ENCODE data around the gene RBMS3.

Gene RBMS3

GRCh38 chr3:29700256-29700655, 419.4 kb downstream of the RBMS3 start:
- H3K4me3 ChIP-seq (replicated peaks; ENCODE audit: low read depth, low read length) = no peak overlapping the region
- TF ChIP-seq, protein P1, sequence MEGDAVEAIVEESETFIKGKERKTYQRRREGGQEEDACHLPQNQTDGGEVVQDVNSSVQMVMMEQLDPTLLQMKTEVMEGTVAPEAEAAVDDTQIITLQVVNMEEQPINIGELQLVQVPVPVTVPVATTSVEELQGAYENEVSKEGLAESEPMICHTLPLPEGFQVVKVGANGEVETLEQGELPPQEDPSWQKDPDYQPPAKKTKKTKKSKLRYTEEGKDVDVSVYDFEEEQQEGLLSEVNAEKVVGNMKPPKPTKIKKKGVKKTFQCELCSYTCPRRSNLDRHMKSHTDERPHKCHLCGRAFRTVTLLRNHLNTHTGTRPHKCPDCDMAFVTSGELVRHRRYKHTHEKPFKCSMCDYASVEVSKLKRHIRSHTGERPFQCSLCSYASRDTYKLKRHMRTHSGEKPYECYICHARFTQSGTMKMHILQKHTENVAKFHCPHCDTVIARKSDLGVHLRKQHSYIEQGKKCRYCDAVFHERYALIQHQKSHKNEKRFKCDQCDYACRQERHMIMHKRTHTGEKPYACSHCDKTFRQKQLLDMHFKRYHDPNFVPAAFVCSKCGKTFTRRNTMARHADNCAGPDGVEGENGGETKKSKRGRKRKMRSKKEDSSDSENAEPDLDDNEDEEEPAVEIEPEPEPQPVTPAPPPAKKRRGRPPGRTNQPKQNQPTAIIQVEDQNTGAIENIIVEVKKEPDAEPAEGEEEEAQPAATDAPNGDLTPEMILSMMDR (IDR thresholded peaks at IDR 0.05; ENCODE audit: low read depth, low read length, missing control alignments) = no peak
- no peak for DNase-seq (ENCODE audit: extremely low read depth, low read depth)

GRCh38 chr3:29701326-29701983, 420.6 kb downstream of the RBMS3 start:
- TF ChIP-seq, protein P1 (IDR thresholded peaks at IDR 0.05; ENCODE audit: low read depth, low read length, missing control alignments) = no peak
- H3K4me3 ChIP-seq (replicated peaks; ENCODE audit: low read depth, low read length) = no peak overlapping the region
- no peak for DNase-seq (ENCODE audit: extremely low read depth, low read depth)

DNA sequence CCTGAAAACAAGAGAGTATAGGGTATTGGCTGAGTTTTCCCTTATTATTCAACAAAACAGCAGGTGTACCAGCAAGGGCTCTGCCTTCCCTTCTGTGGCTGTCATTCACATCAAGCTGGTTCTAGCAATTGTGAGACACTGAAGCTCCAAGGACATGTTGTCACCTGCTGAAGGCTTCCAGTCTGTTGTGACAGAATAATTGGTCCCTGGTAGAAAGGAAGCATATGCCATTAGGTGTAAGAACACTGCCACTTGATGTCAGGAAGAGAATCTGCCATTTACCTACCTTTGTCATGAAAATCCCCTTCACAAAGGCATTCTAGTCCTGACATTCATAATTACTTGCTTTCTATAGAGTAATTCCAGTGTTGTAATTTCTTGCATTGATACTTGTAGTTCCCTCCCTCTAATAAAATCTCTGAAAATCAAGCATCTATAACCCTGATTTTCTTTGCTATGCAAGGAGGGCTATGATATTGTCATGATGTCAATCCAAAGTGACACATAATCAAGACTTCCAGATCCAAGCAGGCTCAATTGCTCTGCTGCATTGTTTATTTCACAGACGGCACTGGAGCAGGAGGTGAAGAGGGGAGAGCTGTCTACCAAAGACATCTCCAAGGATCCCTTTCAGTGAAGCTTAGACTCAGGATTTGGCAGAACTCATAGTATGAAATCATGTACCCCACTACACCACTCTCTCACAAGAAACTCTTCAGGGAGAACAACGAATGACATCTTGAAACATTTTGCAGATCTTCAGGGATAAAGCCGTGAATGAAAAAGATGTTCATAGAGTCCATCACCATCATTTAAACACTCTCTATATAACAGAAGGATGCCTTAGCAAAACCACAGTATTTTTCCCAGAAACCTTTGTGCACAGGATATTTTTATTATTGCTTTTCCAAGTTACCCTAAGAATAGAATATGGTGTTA, 425.3 kb downstream of the RBMS3 start:
- DNase-seq (ENCODE audit: extremely low read depth, low read depth) = no peak
- no peak overlapping the region for H3K4me3 ChIP-seq (replicated peaks; ENCODE audit: low read depth, low read length)
- TF ChIP-seq, protein P1 (IDR thresholded peaks at IDR 0.05; ENCODE audit: low read depth, low read length, missing control alignments) = no peak

GRCh38 chr3:29708884-29709283, 428.0 kb downstream of the RBMS3 start:
- no peak for DNase-seq (ENCODE audit: extremely low read depth, low read depth)
- no peak overlapping the region for H3K4me3 ChIP-seq (replicated peaks; ENCODE audit: low read depth, low read length)
- TF ChIP-seq, protein P1 (IDR thresholded peaks at IDR 0.05; ENCODE audit: low read depth, low read length, missing control alignments) = no peak

DNA sequence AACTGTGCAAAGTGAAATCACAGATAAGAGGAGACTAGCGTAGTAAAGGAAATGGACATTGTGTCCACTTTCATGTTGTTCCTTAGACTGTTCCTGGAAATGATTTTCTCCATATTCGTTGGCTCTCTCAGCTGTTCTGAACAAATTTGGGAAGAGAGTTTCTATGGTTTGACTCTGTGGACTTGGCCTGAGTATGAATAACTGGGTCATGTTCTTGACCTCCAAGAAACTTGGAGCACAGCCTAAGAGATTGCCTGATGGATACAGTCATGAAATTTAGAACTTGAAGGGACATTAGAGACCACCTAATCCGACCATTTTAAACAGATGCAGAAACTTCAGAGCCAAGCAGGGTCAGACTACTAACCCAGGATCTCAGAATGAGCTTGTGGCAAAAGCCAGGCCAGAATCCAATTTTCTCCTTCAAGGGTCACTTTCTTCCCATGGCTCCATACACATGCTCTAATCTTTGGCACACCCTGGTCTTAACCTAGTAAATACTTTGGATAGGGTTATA, 430.4 kb downstream of the RBMS3 start:
- TF ChIP-seq, protein P1 (IDR thresholded peaks at IDR 0.05; ENCODE audit: low read depth, low read length, missing control alignments) = no peak
- no peak overlapping the region for H3K4me3 ChIP-seq (replicated peaks; ENCODE audit: low read depth, low read length)
- DNase-seq (ENCODE audit: extremely low read depth, low read depth) = no peak

GRCh38 chr3:29716213-29716612, 435.3 kb downstream of the RBMS3 start:
- H3K4me3 ChIP-seq (replicated peaks; ENCODE audit: low read depth, low read length) = no peak overlapping the region
- no peak for DNase-seq (ENCODE audit: extremely low read depth, low read depth)
- TF ChIP-seq, protein P1 (IDR thresholded peaks at IDR 0.05; ENCODE audit: low read depth, low read length, missing control alignments) = no peak

Measured in HFF-Myc (cell line).